A549 (cell line): ENCODE measurements around the gene NDUFA13.

ENCODE experiments used
- CEBPB ChIP-seq, 2 experiments: fragments of >200 bp in 1 of 2; sonication (Bioruptor Twin) in 1 of 2; formaldehyde crosslinking in 1 of 2; IDR thresholded peaks; 2 replicates each; pipeline ENCODE4 v1.6.1; 2012 to 2016
- HOXB13 ChIP-seq: fragments of 250-450 bp; sonication (Bioruptor Pico); IDR thresholded peaks from 2 replicates; pipeline ENCODE4 v1.5.0; 2020; ENCODE audit warnings: low read depth, mild to moderate bottlenecking, moderate library complexity
- MAX ChIP-seq: IDR thresholded peaks from 2 replicates; pipeline ENCODE4 v1.6.1; 2012
- POLR2A ChIP-seq: IDR thresholded peaks from 2 replicates; pipeline ENCODE4 v1.6.1; 2012; ENCODE audit warnings: mild to moderate bottlenecking, low read length
- RAD21 ChIP-seq, 2 experiments: fragments of >200 bp in 1 of 2; sonication (Bioruptor Twin) in 1 of 2; formaldehyde crosslinking in 1 of 2; IDR thresholded peaks in 1 of 2; conservative IDR thresholded peaks in 1 of 2; 2 replicates in 1 of 2; 3 replicates in 1 of 2; pipeline ENCODE4 v1.6.1; 2012 to 2018; ENCODE audit warnings: inconsistent platforms in 1 of 2
- TP53 ChIP-seq: fragments of 250-450 bp; sonication (Bioruptor Pico); IDR thresholded peaks from 2 replicates; pipeline ENCODE4 v1.5.0; 2021; ENCODE audit warnings: mild to moderate bottlenecking, moderate library complexity
- USF2 ChIP-seq: fragments of 450-650 bp; IDR thresholded peaks from 2 replicates; pipeline ENCODE4 v1.6.1; 2014; ENCODE audit warnings: antibody characterized with exemption
- ZSCAN20 ChIP-seq: fragments of 250-450 bp; sonication (Bioruptor Pico); IDR thresholded peaks from 2 replicates; pipeline ENCODE4 v1.8.0; 2022; ENCODE audit warnings: mild to moderate bottlenecking, moderate library complexity
- TF ChIP-seq, protein P1 (sequence below): fragments of >200 bp; sonication (Bioruptor Twin); formaldehyde crosslinking; IDR thresholded peaks from 3 replicates; pipeline ENCODE4 v1.5.1; 2016

- TF ChIP-seq, protein P1, sequence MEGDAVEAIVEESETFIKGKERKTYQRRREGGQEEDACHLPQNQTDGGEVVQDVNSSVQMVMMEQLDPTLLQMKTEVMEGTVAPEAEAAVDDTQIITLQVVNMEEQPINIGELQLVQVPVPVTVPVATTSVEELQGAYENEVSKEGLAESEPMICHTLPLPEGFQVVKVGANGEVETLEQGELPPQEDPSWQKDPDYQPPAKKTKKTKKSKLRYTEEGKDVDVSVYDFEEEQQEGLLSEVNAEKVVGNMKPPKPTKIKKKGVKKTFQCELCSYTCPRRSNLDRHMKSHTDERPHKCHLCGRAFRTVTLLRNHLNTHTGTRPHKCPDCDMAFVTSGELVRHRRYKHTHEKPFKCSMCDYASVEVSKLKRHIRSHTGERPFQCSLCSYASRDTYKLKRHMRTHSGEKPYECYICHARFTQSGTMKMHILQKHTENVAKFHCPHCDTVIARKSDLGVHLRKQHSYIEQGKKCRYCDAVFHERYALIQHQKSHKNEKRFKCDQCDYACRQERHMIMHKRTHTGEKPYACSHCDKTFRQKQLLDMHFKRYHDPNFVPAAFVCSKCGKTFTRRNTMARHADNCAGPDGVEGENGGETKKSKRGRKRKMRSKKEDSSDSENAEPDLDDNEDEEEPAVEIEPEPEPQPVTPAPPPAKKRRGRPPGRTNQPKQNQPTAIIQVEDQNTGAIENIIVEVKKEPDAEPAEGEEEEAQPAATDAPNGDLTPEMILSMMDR, result no peak
- no peak for TF ChIP-seq RAD21 (conservative IDR thresholded peaks at IDR 0.05 in 1 of 2, IDR thresholded peaks at IDR 0.05 in 1 of 2)
- TF ChIP-seq USF2, result no peak
- no peak for TF ChIP-seq POLR2A
- TF ChIP-seq TP53 (CRISPR knock-in tag), result no peak
- TF ChIP-seq MAX, result no peak
- TF ChIP-seq HOXB13 (CRISPR knock-in tag), result no peak
- no peak for TF ChIP-seq ZSCAN20 (CRISPR knock-in tag)
- TF ChIP-seq CEBPB (IDR thresholded peaks at IDR 0.05), result no peak
These were observed 10.2 kb upstream of the NDUFA13 start for GRCh38 chr19:19505669-19506326.
